Duodenal mucosa (tissue), 2 donors: ENCODE measurements around the gene C1orf122.

Experiments used
- H3K27ac ChIP-seq: one replicate; pipeline ENCODE4 v1.7.0; 2013; ENCODE audit warnings: low read depth, low read length
- H3K27me3 ChIP-seq, 2 donors: one replicate each; pipeline ENCODE4 v1.7.0; 2013; ENCODE audit warnings: low read length in 2 of 2, control low read depth in 1 of 2; ENCODE audit not compliant: insufficient read depth in 2 of 2, control insufficient read depth in 1 of 2
- H3K36me3 ChIP-seq, 2 donors: one replicate each; pipeline ENCODE4 v1.7.0; 2013; ENCODE audit warnings: low read length in 2 of 2, control low read depth in 1 of 2; ENCODE audit not compliant: insufficient read depth in 2 of 2, control insufficient read depth in 1 of 2
- H3K4me1 ChIP-seq, 2 donors: one replicate each; pipeline ENCODE4 v1.7.0; 2013; ENCODE audit warnings: low read length in 2 of 2, control low read depth in 1 of 2; ENCODE audit not compliant: insufficient read depth in 2 of 2, control insufficient read depth in 1 of 2
- H3K4me3 ChIP-seq, 2 donors: one replicate each; pipeline ENCODE4 v1.7.0; 2013; ENCODE audit warnings: low read length in 2 of 2, low read depth in 1 of 2
- H3K9ac ChIP-seq, 2 donors: one replicate each; pipeline ENCODE4 v1.7.0; 2013; ENCODE audit warnings: low read length in 2 of 2, low read depth in 1 of 2
- H3K9me3 ChIP-seq, 2 donors: one replicate each; pipeline ENCODE4 v1.7.0; 2013; ENCODE audit warnings: low read length in 2 of 2, control low read depth in 1 of 2; ENCODE audit not compliant: control insufficient read depth in 1 of 2

Gene C1orf122

DNA sequence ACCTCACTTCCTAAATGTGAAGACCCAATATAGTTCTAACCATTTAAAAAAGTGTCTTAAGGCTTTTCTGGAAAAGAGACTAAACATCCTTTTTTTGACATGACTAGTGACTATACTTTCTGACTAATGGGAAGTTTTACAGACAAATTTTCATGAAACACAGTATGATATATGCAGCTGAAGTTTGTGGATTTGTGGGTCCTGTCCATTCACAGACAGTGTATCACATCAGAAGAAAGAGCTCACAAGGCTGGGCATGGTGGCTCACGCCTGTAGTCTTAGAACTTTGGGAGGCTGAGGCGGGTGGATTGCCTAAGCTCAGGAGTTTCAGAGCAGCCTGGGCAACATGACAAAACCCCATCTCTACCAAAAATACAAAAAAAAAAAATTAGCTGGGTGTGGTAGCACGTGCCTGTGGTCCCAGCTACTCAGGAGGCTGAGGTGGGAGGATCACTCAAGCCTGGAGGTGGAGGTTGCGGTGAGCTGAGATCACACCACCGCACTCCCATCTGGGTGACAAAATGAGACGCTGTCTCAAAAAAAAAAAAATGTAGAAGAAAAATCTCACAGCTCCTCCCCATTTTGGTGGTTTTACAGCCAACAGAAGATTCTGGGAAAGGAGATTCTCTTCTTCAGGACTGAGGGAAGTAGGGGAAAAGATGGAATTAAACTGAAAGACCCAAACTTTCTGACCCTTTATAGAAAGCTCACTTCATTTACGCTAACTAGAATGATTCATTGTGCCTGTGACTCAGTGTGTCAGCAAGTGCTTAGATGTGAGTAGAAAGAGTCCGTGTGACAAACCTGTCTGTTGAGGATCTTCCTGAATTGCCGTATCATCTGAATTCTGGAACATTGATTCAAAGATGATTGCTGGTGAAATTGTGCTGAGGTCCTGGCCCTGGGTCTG lies 15.6 kb downstream of the C1orf122 start:
- Histone ChIP-seq H3K9me3 (no peaks in the 10 kb centered on the region), H3K4me3 (no peak overlapping the region), H3K27ac (no peak overlapping the region), H3K9ac (no peak overlapping the region), H3K4me1 (no peaks in the 10 kb centered on the region), H3K27me3 (no peaks in the 10 kb centered on the region), H3K36me3 (peaks cover 16 to 41% of the 10 kb centered on the region in 2 donors)

DNA sequence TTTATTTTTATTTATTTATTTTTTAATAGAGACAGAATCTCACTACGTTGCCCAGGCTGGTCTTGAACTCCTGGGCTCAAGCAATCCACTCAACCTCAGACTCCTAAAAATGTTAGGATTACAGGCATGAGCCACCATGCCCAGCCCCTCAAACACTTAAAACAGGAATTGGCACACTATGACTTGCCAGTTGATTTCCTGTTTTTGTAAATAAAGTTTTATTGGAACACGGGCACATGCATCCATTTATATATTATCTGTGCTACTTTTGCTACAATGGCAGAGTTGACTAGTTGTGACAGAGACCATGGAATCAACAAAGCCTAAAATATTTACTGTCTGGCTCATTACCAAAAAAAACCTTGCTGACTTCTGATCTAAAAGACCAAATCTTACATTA lies 16.4 kb downstream of the C1orf122 start:
- Histone ChIP-seq H3K4me3 (no peak overlapping the region), H3K27ac (no peak overlapping the region), H3K9me3 (no peaks in the 10 kb centered on the region), H3K27me3 (no peaks in the 10 kb centered on the region), H3K4me1 (peaks cover 0 to 6% of the 10 kb centered on the region in 2 donors), H3K9ac (no peak overlapping the region), H3K36me3 (peaks cover 16 to 40% of the 10 kb centered on the region in 2 donors)

DNA sequence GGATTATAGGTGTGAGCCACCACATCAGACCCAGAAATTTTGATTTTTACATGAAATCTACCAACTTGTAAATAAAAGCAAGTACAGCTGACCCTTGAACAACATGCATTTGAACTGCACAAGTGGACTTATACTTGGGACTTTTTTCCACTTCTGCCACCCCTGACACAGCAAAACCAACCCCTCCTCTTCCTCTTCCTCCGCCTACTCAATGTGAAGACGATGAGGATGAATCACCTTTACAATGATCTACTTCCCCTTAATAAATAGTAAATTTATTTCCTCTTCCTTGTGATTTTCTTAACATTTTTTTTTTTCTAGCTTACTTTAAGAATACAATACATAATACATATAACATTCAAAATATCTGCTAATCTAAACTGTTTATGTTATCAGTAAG lies 17.9 kb downstream of the C1orf122 start:
- H3K4me1 ChIP-seq, result peaks cover 0 to 6% of the 10 kb centered on the region in 2 donors
- H3K9ac ChIP-seq, result no peak overlapping the region
- no peak overlapping the region for H3K27ac ChIP-seq
- no peak overlapping the region for H3K4me3 ChIP-seq
- no peaks in the 10 kb centered on the region for H3K27me3 ChIP-seq
- H3K36me3 ChIP-seq, result peaks cover 16 to 41% of the 10 kb centered on the region in 2 donors
- H3K9me3 ChIP-seq, result no peaks in the 10 kb centered on the region

DNA sequence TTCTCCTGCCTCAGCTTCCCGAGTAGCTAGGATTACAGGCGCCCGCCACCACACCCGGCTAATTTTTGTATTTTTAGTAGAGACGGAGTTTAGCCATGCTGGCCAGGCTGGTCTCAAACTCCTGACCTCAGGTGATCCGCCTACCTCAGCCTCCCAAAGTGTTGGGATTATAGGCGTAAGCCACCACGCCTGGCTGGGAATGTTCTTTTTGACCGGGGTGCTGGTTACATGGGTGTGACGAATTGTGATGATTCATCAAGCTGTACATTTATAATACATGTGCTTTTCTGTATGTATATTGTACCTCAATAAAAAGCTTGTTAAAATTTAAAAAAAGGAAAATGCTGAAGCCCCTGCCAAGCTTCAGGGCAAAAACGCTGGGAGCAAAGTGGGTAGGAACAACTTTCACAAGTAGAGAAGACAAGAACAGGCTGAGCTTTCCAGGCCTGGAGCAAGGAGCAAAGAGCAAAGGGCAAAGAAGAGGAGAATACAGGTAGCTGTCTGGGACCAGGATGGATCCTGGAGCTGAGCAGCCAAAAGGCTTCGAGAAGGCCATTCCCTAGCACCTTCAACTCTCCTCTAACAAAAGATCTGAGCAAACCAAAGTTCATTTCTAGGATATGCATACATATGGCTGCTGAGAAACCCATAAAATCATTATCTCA lies 21.0 kb downstream of the C1orf122 start:
- peaks cover 15 to 40% of the 10 kb centered on the region in 2 donors for H3K36me3 ChIP-seq
- no peaks in the 10 kb centered on the region for H3K9me3 ChIP-seq
- no peak overlapping the region for H3K9ac ChIP-seq
- no peak overlapping the region for H3K27ac ChIP-seq
- H3K27me3 ChIP-seq, result no peaks in the 10 kb centered on the region
- peaks cover 0 to 6% of the 10 kb centered on the region in 2 donors for H3K4me1 ChIP-seq
- H3K4me3 ChIP-seq, result no peak overlapping the region

DNA sequence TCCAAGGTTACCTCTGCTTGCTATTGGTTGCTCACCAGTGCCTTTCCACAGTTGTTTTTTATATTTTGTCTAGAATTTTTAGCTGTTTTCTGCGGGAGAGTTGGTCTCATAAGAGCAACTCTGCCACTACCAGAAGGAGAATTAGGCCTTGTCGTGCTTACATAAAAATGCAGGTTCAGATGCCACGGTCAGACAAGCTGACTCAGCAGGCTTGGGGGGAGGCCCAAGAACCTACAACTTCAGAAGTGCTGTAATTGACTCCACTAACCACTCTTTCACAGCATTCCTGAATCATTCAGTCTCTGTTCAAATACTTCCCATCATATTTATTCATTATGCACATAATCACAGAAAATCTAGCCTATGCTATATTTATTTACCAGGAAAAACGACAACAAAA lies 23.5 kb downstream of the C1orf122 start:
- H3K36me3 ChIP-seq, result peaks cover 31 to 56% of the 10 kb centered on the region in 2 donors
- H3K27me3 ChIP-seq, result no peaks in the 10 kb centered on the region
- no peak overlapping the region for H3K4me3 ChIP-seq
- no peak overlapping the region for H3K27ac ChIP-seq
- no peak overlapping the region for H3K9ac ChIP-seq
- no peaks in the 10 kb centered on the region for H3K9me3 ChIP-seq
- peaks cover 0 to 6% of the 10 kb centered on the region in 2 donors for H3K4me1 ChIP-seq

DNA sequence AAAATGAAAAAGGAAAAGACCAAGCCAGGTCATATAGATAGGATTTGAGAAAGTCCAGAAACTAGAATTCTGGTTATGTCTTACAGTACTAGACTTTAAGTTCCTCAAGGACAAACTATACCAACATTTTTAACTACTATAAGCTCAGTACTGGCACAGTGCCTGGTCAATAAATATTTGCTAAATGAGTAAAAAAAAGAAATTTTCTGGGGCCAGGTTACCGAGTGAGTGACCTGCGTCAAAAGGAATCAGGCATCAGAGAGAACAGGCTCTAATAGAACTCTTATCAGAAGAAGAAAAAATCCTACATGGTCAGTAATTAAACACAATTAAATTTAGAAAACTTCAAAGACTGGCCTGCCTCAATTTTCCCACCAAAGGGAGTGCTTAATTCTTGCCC lies 24.2 kb downstream of the C1orf122 start:
- Histone ChIP-seq H3K4me1 (peaks cover 0 to 6% of the 10 kb centered on the region in 2 donors), H3K27me3 (no peaks in the 10 kb centered on the region), H3K9ac (no peak overlapping the region), H3K9me3 (no peaks in the 10 kb centered on the region), H3K27ac (no peak overlapping the region), H3K4me3 (no peak overlapping the region), H3K36me3 (peaks cover 35 to 61% of the 10 kb centered on the region in 2 donors)

DNA sequence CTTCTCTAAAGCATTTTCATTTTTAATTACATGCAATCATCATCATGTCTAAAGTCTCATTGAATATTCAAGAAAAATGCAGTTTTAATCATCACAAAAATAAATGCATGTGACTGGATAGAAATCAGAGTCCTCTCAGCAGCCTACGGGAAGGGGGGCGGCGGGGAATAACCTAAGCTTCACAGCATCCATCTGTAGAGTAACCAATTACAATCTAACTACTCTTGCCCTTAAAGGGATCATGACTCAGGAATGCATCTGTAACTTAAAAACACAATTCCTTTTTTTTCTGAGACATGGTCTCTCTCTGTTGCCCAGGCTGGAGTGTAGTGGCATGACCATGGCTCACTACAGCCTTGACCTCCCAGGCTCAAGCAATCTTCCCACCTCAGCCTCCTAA lies 29.2 kb downstream of the C1orf122 start:
- Histone ChIP-seq H3K27me3 (no peaks in the 10 kb centered on the region), H3K36me3 (peaks cover 46 to 79% of the 10 kb centered on the region in 2 donors), H3K4me1 (no peaks in the 10 kb centered on the region), H3K9me3 (no peaks in the 10 kb centered on the region), H3K27ac (no peak overlapping the region), H3K9ac (no peak overlapping the region), H3K4me3 (no peak overlapping the region)

DNA sequence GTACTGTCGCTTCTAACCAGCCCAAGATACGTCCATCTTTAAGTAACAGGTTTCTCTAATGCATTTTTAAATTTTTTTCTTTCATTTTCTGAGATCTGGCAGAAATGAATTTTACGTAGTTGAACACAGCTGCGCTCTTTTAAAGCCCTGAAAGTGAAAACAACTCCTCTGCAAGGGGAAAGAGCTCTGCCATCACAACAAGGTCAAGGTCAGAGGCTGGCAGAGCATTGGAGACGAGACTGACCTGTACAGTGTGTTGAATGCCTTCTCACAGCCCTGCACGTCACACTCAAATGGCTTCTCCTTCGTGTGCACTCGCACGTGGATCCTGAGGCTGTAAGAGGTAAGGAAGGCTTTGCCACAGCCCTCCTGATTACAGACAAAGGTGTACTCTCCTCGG lies 32.1 kb downstream of the C1orf122 start:
- no peak overlapping the region for H3K4me3 ChIP-seq
- no peak overlapping the region for H3K9ac ChIP-seq
- H3K4me1 ChIP-seq, result peaks cover 0 to 1% of the 10 kb centered on the region in 2 donors
- H3K36me3 ChIP-seq, result peaks cover 31 to 57% of the 10 kb centered on the region in 2 donors
- no peaks in the 10 kb centered on the region for H3K9me3 ChIP-seq
- no peak overlapping the region for H3K27ac ChIP-seq
- no peaks in the 10 kb centered on the region for H3K27me3 ChIP-seq

DNA sequence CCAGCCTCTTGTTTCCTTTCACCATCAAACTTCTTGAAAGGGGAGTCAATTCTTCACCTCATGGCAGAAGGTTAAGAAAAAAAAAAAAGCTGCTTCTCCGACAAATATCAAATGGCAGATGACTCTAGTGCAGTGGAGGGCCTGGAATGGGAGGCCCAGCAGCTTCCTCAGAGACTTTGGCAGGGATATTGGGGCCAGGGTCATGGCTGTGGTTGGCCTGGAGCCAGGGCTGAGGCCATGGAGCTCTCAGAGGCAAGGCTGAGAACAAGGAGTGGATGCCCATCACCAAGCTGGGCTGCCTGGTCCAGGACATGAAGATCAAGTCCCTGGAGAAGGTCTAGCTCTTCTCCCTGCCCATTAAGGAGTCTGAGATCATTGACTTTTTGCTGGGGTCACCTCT lies 33.1 kb downstream of the C1orf122 start:
- H3K27ac ChIP-seq, result no peak overlapping the region
- H3K4me1 ChIP-seq, result peaks cover 0 to 9% of the 10 kb centered on the region in 2 donors
- peaks cover 22 to 48% of the 10 kb centered on the region in 2 donors for H3K36me3 ChIP-seq
- no peaks in the 10 kb centered on the region for H3K9me3 ChIP-seq
- H3K27me3 ChIP-seq, result no peaks in the 10 kb centered on the region
- no peak overlapping the region for H3K4me3 ChIP-seq
- no peak overlapping the region for H3K9ac ChIP-seq

DNA sequence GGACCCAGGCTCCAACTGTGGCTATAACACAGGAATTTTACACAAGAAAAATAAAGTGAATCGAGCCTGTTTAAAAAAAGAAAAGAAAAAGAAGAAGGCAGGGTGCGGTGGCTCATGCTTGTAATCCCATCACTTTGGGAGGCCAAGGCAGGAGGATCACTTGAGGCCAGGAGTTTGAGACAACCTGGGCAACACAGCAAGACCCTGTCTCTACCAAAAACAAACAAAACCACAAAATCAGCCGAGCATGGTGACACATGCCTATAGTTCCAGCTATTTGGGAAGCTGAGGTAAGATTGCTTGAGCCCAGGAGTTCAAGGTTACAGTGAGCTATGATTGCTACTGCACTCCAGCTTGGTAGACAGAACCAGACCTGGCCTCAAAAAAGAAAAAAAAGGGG lies 34.1 kb downstream of the C1orf122 start:
- Histone ChIP-seq H3K4me3 (no peak overlapping the region), H3K9me3 (no peaks in the 10 kb centered on the region), H3K27ac (no peak overlapping the region), H3K4me1 (peaks cover 4 to 18% of the 10 kb centered on the region in 2 donors), H3K27me3 (no peaks in the 10 kb centered on the region), H3K9ac (no peak overlapping the region), H3K36me3 (peaks cover 18 to 41% of the 10 kb centered on the region in 2 donors)
